HG02870 (cell line): ENCODE measurements around the gene ELF5.

Experiments used
- ATAC-seq: cut with Tn5 transposase; IDR thresholded peaks from one replicate; pipeline ENCODE4 v1.9.1; 2021; ENCODE audit warnings: mild to moderate bottlenecking, moderate library complexity; ENCODE audit not compliant: unreplicated experiment

ELF5 gene

GRCh38 chr11:34493926-34494595 is 19.5 kb downstream of the ELF5 start:
- ATAC-seq, result no peak

GRCh38 chr11:34493468-34493867 is 20.1 kb downstream of the ELF5 start:
- ATAC-seq, result no peak

- no peak for ATAC-seq
Measured at GRCh38 chr11:34492806-34493414, 20.7 kb downstream of the ELF5 start.

GRCh38 chr11:34490304-34490703 is 23.3 kb downstream of the ELF5 start:
- ATAC-seq, result no peak

- ATAC-seq, result no peak
Measured at GRCh38 chr11:34488855-34489557, 24.6 kb downstream of the ELF5 start.

- ATAC-seq, result peak; percentile 81
Measured at GRCh38 chr11:34487430-34487829, 26.2 kb downstream of the ELF5 start.

GRCh38 chr11:34483106-34483874 is 30.3 kb downstream of the ELF5 start:
- no peak for ATAC-seq

- no peak for ATAC-seq
Measured at GRCh38 chr11:34481307-34481706, 32.3 kb downstream of the ELF5 start.

- ATAC-seq, result no peak
Measured at GRCh38 chr11:34480314-34480713, 33.3 kb downstream of the ELF5 start.

GRCh38 chr11:34478845-34479663 is 34.5 kb downstream of the ELF5 start:
- no peak for ATAC-seq

GRCh38 chr11:34476849-34477248 is 36.7 kb downstream of the ELF5 start:
- ATAC-seq, result no peak

- ATAC-seq, result no peak
Measured at GRCh38 chr11:34475656-34476055, 37.9 kb downstream of the ELF5 start.

GRCh38 chr11:34473603-34474169 is 39.9 kb downstream of the ELF5 start:
- no peak for ATAC-seq

- no peak for ATAC-seq
Measured at GRCh38 chr11:34468209-34468841, 45.3 kb downstream of the ELF5 start.

- no peak for ATAC-seq
Measured at GRCh38 chr11:34466802-34467488, 46.6 kb downstream of the ELF5 start.

- ATAC-seq, result no peak
Measured at GRCh38 chr11:34464591-34465051, 49.0 kb downstream of the ELF5 start.

GRCh38 chr11:34461215-34461614 is 52.4 kb downstream of the ELF5 start:
- no peak for ATAC-seq

GRCh38 chr11:34460278-34460677 is 53.3 kb downstream of the ELF5 start:
- ATAC-seq, result no peak

GRCh38 chr11:34459507-34460162 is 54.0 kb downstream of the ELF5 start:
- no peak for ATAC-seq
